D721Med (cell line): Measurements from ENCODE around the gene CNRIP1.

Source experiments
- DNase-seq: peaks from one replicate; pipeline ENCODE4 v3.0.0; 2011; ENCODE audit warnings: low spot score; ENCODE audit not compliant: insufficient read length
- FAIRE-seq: peaks from 2 replicates; lab custom pipeline; 2011; peaks lifted over from hg19 to GRCh38; lab: Jason Lieb, UNC
- CTCF ChIP-seq: IDR thresholded peaks from 2 replicates; pipeline ENCODE4 v1.5.1; 2012; ENCODE audit warnings: mild to moderate bottlenecking, control low read depth; ENCODE audit not compliant: insufficient read depth; ENCODE audit errors: missing control alignments

The CNRIP1 gene, protein sequence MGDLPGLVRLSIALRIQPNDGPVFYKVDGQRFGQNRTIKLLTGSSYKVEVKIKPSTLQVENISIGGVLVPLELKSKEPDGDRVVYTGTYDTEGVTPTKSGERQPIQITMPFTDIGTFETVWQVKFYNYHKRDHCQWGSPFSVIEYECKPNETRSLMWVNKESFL

DNA sequence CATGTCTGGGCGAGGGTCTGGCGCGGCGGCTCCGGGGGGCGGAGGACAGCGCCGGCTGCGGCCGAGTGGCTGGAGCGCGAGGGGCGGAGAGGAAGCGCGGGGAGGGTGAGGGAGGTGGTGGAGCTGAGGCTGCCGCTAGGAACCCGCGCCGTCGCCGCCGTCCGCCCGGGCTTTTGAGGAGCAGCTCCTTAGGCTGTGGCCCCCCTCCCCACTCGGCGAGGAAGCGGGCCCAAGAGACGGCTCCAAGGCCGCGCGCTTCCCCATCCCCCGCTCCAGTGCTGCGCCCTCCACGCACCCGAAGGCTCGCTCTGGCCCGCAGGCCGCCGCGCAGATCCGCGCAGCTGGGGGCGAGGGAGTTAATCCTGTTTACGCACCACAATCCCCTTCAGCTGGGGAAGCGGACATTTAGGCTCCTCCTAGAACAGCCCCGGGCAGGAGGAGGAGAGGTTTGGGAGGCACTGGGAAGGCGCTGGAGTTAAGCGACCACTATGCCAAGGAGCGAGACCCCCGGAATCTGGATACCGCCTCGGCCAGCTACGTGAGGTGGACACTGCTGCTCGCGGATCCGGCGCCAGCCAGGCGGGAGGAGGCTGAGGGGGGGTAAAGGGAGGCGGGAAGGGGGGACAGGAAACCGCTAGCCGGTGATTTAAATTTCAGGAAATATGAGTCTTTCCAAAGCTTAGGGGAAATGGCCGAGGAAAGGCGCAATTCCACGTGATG lies at the start of gene CNRIP1:
Gene CNRIP1 (minus strand): TSS at position 552 of the 720 bp plus-strand sequence. CDS start 549 bp downstream, at position 3.
- TF ChIP-seq CTCF: no peak
- FAIRE-seq (no peak), DNase-seq (peak; percentile 61)

DNA sequence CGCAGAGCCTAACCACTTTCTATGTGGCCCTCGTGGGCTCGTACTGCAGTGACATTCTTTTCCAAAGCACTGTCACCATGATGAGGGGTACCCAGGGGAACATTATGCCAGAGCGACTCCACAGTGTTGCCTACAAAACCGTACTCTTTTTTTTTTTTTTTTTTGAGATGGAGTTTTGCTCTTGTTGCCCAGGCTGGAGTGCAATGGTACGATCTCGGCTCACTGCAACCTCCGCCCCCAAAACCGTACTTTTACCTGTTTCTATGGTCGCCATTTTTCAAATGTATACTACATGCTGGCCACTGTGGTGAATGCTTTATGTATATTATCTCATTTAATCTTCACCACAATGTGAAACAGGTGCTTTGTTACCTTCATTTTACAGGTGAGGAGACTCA lies 49.6 kb upstream of the CNRIP1 start:
- FAIRE-seq (no peak), DNase-seq (no peak)
- no peak for TF ChIP-seq CTCF

GRCh38 chr2:68368654-68369336 lies 49.0 kb upstream of the CNRIP1 start:
- DNase-seq (no peak), FAIRE-seq (no peak)

DNA sequence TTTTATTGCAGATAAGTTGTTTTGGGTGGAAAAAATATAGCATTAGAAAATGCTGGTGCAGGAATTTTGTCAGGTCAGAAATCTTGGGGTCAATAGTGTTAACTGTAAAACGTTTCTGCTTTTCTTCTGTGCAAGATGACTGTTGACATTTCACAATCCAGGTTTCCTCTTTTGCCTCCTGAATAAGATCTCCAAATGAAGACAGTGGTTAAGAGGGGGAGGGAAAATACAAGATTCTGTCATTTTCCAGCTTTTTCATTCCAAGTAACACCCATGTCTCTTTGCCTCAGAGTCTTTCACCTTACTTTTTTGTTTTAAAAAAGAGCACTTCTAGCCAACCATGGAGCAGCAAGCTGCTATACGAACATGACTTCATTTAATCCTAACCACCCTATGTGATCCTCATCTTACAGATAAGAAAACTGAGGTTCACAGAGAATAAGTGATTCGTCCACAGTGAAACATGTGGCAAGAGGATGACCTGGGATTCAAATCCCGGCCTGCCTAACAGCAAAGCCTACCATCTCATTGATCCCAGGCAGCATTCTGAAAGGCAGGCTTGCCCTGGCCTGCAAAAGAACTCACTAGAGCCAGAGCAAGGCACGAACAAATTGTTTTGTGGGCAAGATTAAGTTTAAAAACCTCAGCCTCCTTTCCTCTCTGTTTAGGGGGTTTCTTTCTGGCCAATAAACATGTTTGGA lies 48.4 kb upstream of the CNRIP1 start:
- FAIRE-seq (no peak), DNase-seq (no peak)
- TF ChIP-seq CTCF: no peak

More at GRCh38 chr2:68368654-68369336, 49.0 kb upstream of the CNRIP1 start:
- TF ChIP-seq CTCF: no peak

GRCh38 chr2:68366083-68366560 lies 46.4 kb upstream of the CNRIP1 start:
- DNase-seq (no peak), FAIRE-seq (no peak)
- no peak for TF ChIP-seq CTCF

- no peak for DNase-seq
- no peak for FAIRE-seq
- TF ChIP-seq CTCF: no peak
These were observed 45.3 kb upstream of the CNRIP1 start, which contains the start of gene PLEK for GRCh38 chr2:68365087-68365486. Gene PLEK (plus strand): TSS chr2:68365282. CDS start chr2:68365352, 70 bp downstream.
